C4-2B (cell line): Measurements from ENCODE around the gene SRRD.

ENCODE experiments used
- CTCF ChIP-seq: fragments of 450-650 bp; conservative IDR thresholded peaks from 2 replicates; pipeline ENCODE4 v1.5.1; 2017; ENCODE audit warnings: mild to moderate bottlenecking
- ZFX ChIP-seq: fragments of 450-650 bp; IDR thresholded peaks from 2 replicates; pipeline ENCODE4 v1.6.1; 2017

- no peak for TF ChIP-seq CTCF
- no peak for TF ChIP-seq ZFX
Observed at GRCh38 chr22:26436903-26437515, 46.7 kb upstream of the SRRD start.
